Dendritic cell treated with granulocyte-macrophage colony-stimulating factor and Interleukin-4, amounts not matched to agents 40 ng/mL and 50 ng/mL, for 4 days (primary cell): ENCODE data around the gene ZSCAN10.
A peak's percentile ranks its signal among the peaks of the same experiment; 100 is the strongest.
"Not testable (repeated sequence)": the region's sequence is repeated elsewhere in the genome, so short reads cannot be mapped to it uniquely, and the experiment has no call there.

Source experiments
- H3K27ac Mint-ChIP-seq: one replicate; pipeline ENCODE4 v1.8.0; 2022; ENCODE audit warnings: mild to moderate bottlenecking, mixed read lengths
- H3K27me3 Mint-ChIP-seq: one replicate; pipeline ENCODE4 v1.8.0; 2022; ENCODE audit warnings: mild to moderate bottlenecking, mixed read lengths
- H3K36me3 Mint-ChIP-seq: one replicate; pipeline ENCODE4 v1.8.0; 2022; ENCODE audit warnings: low read depth, mixed read lengths
- H3K4me1 Mint-ChIP-seq: one replicate; pipeline ENCODE4 v1.8.0; 2022; ENCODE audit warnings: low read depth, mixed read lengths
- H3K4me3 Mint-ChIP-seq: one replicate; pipeline ENCODE4 v1.8.0; 2022; ENCODE audit warnings: mild to moderate bottlenecking, moderate library complexity, mixed read lengths
- H3K9me3 Mint-ChIP-seq: one replicate; pipeline ENCODE4 v1.8.0; 2022; ENCODE audit warnings: mixed read lengths
- intact Hi-C: fragments of 100-400 bp; cut with micrococcal nuclease; formaldehyde crosslinking; loops from one replicate; pipeline ENCODE4 v1.15.0; 2022

ZSCAN10 gene

DNA sequence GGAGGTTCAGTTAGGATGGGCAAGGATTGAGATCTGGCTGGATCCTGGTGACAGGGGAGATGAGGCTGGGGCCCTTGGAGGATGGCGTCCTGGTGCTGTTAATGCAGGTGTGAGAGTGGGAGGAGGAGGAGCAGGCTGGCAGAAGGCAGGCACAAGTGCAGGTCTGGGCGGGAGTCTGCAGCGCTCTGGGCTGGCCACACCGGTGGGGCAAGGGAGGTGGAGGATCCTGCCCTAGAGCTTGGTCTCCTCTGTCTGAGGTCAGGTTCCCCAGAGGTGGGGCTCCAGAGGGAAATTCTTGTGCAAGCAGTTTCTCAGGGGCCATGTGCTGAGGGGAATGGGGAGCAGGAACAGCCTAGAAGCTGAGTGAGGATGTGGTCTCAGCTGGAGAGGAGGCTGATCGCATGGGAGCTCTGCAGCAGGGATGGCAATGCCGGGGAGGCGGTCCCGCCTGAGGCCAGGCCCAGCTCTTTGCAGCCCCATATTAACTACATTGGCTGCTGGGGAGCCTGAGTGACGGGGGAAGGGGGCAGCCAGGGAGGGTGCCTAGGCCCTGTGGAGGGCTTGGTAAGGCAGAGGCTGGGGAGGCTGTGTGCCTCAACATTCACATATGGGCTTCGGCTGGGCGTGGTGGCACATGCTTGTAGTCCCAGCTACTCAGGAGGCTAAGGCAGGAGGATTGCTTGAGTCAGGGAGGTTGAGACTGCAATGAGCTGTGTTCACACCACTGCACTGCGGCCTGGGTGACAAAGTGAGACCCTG lies 46.3 kb downstream of the ZSCAN10 start:
- H3K9me3 Mint-ChIP-seq, intact Hi-C loops: not testable (repeated sequence)
- peaks cover 80% of the 10 kb centered on the region for H3K36me3 Mint-ChIP-seq
- H3K4me3 Mint-ChIP-seq = peak overlapping the region; percentile 4
- H3K4me1 Mint-ChIP-seq = peaks cover 91% of the 10 kb centered on the region
- H3K27me3 Mint-ChIP-seq = peaks cover 14% of the 10 kb centered on the region
- H3K27ac Mint-ChIP-seq = peak overlapping the region; percentile 36

DNA sequence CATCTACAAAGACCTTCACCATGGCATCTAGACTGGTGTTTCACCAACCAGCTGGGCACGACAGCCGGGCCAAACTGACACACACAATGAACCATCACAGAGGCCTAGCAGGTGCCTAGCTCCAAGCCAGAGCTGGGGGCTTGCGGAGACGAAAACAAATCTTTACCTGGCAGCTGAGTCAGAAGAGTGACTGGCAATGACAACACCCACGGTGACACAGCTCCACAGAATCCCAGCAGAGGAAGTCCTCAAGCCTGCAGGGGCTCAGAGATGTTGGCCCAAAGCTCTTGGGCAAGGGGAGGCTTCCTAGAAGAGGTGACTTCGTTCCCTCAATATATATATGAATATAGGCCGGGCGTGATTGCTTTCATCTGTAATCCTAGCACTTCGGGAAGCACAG lies 47.6 kb downstream of the ZSCAN10 start:
- H3K4me1 Mint-ChIP-seq = peaks cover 89% of the 10 kb centered on the region
- H3K27ac Mint-ChIP-seq = no peak overlapping the region
- peaks cover 75% of the 10 kb centered on the region for H3K36me3 Mint-ChIP-seq
- intact Hi-C loops = no loop called here
- H3K27me3 Mint-ChIP-seq = peaks cover 18% of the 10 kb centered on the region
- H3K9me3 Mint-ChIP-seq = no peaks in the 10 kb centered on the region
- H3K4me3 Mint-ChIP-seq = no peak overlapping the region

DNA sequence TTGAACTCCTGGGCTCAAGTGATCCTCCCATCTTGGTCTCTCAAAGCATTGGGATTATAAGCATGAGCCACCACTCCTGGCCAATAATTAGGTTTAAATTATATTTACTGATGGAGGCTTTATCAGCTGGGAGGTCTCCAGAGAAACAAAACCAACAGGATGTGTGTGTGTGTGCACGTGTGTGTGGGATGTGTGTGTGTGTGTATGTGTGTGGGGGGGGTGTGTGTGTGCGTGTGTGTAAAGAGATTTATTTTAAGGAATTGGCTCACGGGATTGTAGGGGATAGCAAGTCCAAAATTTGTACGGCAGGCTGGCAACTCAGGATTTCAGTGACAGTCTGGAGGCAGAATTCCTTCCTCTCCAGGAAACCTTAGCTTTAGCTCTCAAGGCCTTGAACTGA lies 48.1 kb downstream of the ZSCAN10 start:
- H3K4me3 Mint-ChIP-seq = no peak overlapping the region
- no peak overlapping the region for H3K27ac Mint-ChIP-seq
- intact Hi-C loops = no loop called here
- no peaks in the 10 kb centered on the region for H3K9me3 Mint-ChIP-seq
- H3K36me3 Mint-ChIP-seq = peaks cover 75% of the 10 kb centered on the region
- peaks cover 18% of the 10 kb centered on the region for H3K27me3 Mint-ChIP-seq
- H3K4me1 Mint-ChIP-seq = peaks cover 85% of the 10 kb centered on the region

DNA sequence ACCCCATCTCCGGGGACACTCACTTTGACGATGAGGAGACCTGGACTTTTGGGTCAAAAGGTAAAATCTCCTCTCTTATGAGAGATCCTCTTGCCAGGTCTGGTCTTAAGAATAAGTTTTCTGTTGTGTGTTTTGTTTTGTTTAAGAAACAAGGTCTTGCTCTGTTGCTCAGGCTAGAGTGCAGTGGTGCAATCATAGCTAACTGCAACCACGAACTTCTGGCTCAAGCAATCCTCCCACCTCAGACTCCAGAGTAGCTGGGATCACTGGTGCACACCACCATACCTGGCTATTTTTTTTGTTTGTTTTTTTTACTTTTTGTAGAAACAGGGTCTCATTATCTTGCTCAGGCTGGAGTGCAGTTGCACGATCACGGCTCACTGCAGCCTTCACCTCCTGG lies 48.6 kb downstream of the ZSCAN10 start:
- Mint-ChIP-seq H3K27ac (no peak overlapping the region), H3K27me3 (peaks cover 18% of the 10 kb centered on the region), H3K9me3 (no peaks in the 10 kb centered on the region), H3K4me1 (peaks cover 79% of the 10 kb centered on the region), H3K36me3 (peaks cover 70% of the 10 kb centered on the region), H3K4me3 (no peak overlapping the region)
- intact Hi-C loops = no loop called here

DNA sequence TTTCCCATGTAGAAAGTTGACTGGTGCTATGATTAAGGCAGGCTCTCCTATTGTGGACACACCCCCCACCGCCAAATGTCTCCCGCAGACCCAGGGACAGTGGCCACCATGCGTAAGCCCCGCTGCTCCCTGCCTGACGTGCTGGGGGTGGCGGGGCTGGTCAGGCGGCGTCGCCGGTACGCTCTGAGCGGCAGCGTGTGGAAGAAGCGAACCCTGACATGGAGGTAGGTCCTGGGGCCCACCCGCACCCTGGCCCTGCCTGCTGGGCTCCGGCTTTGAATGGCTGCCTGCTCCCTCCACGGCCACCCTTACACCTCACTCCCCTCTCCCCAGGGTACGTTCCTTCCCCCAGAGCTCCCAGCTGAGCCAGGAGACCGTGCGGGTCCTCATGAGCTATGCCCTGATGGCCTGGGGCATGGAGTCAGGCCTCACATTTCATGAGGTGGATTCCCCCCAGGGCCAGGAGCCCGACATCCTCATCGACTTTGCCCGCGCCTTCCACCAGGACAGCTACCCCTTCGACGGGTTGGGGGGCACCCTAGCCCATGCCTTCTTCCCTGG lies 49.1 kb downstream of the ZSCAN10 start:
- peaks cover 21% of the 10 kb centered on the region for H3K27me3 Mint-ChIP-seq
- H3K9me3 Mint-ChIP-seq = no peaks in the 10 kb centered on the region
- H3K36me3 Mint-ChIP-seq = peaks cover 67% of the 10 kb centered on the region
- H3K27ac Mint-ChIP-seq = no peak overlapping the region
- intact Hi-C loops = no loop called here
- peaks cover 79% of the 10 kb centered on the region for H3K4me1 Mint-ChIP-seq
- no peak overlapping the region for H3K4me3 Mint-ChIP-seq

DNA sequence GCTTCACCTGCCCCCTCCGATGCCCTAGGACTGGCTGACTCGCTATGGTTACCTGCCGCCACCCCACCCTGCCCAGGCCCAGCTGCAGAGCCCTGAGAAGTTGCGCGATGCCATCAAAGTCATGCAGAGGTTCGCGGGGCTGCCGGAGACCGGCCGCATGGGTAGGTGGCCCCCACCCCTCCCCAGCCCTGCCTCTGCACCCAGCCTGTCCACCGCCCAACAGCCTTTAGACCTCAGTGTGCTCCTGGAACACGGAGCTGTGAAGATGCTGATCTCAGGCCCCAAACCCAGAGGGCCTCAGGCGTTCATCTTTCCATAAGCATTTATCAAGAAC lies 51.7 kb downstream of the ZSCAN10 start:
- Mint-ChIP-seq H3K9me3 (no peaks in the 10 kb centered on the region), H3K4me3 (peak overlapping the region; percentile 89), H3K36me3 (peaks cover 47% of the 10 kb centered on the region), H3K4me1 (peaks cover 83% of the 10 kb centered on the region), H3K27ac (peak overlapping the region; percentile 86), H3K27me3 (peaks cover 35% of the 10 kb centered on the region)
- intact Hi-C loops = no loop called here

DNA sequence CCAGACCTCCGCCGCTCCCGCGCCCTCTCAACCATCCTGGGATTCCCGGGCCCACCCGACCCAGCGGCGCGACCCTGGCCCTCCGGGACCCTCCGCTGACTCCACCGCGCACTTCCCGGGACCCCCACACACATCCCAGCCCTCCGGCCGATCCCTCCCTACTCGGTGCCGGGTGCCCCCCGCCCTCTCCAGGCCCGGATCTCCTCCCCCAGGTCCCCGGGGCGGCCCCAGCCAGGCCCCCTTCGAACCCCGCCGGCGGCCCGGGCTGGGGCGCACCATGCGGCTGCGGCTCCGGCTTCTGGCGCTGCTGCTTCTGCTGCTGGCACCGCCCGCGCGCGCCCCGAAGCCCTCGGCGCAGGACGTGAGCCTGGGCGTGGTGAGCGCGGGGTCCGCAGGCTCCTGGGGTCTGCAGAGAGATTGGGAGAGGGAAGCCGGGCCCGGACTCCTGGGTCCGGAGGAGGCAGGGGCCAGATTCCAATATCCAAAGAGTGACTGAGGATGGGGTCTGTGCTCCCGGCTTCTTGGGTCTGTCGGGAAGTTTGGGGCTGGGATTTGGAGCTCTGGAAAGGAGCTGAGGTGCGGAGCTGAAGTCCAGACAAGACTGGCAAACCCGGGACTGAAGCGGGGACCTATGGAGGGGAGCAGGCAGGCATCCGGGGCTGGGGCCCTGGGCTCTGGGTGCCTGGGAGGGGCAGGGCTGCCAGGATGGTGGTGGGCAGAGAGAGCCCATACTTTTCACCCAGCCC lies 52.3 kb downstream of the ZSCAN10 start:
- H3K4me1 Mint-ChIP-seq = peaks cover 80% of the 10 kb centered on the region
- H3K27ac Mint-ChIP-seq = peak overlapping the region; percentile 86
- peaks cover 43% of the 10 kb centered on the region for H3K36me3 Mint-ChIP-seq
- H3K27me3 Mint-ChIP-seq = peaks cover 32% of the 10 kb centered on the region
- intact Hi-C loops = no loop called here
- no peaks in the 10 kb centered on the region for H3K9me3 Mint-ChIP-seq
- peak overlapping the region; percentile 89 for H3K4me3 Mint-ChIP-seq

DNA sequence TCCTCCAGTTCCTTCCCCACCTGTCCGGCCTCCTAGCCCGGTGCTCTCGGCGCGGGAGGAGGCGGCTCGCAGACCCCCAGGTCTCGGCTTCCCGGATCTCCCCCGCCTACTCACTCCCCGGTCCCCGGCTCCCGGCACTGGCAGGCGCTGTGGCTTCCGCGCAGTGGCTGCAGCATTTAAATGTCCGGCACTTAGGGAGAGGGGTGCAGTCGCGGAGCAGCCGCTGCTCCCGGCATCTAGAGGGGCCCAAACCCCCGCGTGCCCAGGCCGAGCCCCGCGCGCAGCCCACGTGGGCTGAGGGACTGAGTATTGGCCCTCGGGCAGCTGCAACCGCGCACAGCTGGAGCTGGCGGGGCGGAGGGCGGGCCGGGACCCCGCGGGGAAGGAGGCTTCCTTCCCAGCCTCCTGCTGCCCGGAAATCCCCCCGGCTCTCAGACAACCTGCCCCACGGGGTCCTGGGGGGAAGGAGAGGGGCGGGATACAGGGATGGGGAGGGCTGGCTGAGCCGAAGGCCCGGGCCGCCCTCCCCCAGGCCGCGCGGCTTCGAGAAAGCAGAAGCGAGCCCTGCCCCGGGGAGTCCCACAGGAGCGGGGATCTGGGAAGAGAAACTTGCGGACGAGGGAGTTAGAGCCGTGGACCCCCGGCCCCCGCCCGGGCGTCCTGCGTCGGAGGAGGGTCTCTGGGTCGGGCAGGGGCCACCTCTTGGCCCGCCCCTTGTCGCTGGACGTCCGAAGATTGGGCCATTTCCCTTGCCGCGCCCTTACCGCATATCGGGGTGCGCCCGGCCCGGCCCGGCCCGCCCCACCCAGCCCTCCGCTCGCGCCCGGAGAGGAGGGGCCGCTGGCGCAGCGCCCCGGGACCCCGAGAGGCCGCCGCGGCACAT lies 53.1 kb downstream of the ZSCAN10 start, which contains the start of gene MMP25:
Gene MMP25, plus strand, starts transcription at position 804 of the 883 bp plus-strand sequence. CDS start 357 bp downstream, outside the sequence.
- Mint-ChIP-seq H3K36me3 (peaks cover 36% of the 10 kb centered on the region), H3K27ac (peak within 1 kb of the TSS; percentile 86), H3K27me3 (peaks cover 33% of the 10 kb centered on the region), H3K4me3 (peak within 1 kb of the TSS; percentile 89), H3K9me3 (no peaks in the 10 kb centered on the region), H3K4me1 (peaks cover 72% of the 10 kb centered on the region)
- intact Hi-C loops = no loop called here

DNA sequence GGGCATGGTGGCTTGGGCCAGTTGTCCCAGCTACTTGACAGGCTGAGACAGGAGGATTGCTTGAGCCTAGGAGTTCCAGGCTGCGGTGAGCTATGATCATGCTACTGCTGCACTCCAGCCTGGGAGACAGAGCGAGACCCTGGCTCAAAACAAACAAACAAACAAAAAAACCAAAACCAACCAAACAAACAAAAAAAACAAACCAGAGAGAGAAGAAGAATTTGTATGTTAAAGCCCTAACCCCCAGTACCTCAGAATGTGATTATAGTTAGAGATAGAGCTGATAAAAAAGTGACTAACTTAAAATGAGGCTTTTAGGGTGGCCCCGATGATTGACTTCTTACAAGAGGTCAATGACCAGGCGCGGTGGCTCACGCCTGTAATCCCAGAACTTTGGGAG lies 54.4 kb downstream of the ZSCAN10 start:
- Mint-ChIP-seq H3K27me3 (peaks cover 40% of the 10 kb centered on the region), H3K4me3 (peak overlapping the region; percentile 89), H3K4me1 (peaks cover 59% of the 10 kb centered on the region), H3K9me3 (no peaks in the 10 kb centered on the region), H3K27ac (peak overlapping the region; percentile 86), H3K36me3 (peaks cover 23% of the 10 kb centered on the region)
- intact Hi-C loops = no loop called here

DNA sequence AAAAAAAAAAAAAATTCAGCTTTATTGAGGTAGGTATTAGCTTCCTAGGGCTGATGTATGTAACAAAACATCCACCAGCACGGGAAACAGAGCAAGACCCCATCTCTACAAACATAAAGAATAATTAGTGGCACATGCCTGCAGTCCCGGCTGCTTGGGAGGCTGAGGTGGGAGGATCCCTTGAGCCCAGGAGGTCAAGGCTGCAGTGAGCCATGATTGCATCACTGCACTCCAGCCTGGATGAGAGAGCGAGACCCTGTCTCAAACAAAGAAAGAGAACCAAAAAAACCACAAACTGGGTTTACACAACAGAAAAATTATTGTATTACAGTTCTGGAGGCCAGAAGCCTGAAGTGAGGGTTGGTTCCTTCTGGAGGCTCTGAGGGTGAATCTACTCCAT lies 56.7 kb downstream of the ZSCAN10 start:
- Mint-ChIP-seq H3K4me1 (peaks cover 47% of the 10 kb centered on the region), H3K36me3 (peaks cover 8% of the 10 kb centered on the region), H3K27me3 (peaks cover 59% of the 10 kb centered on the region), H3K4me3 (no peak overlapping the region), H3K27ac (no peak overlapping the region), H3K9me3 (no peaks in the 10 kb centered on the region)
- intact Hi-C loops = no loop called here

DNA sequence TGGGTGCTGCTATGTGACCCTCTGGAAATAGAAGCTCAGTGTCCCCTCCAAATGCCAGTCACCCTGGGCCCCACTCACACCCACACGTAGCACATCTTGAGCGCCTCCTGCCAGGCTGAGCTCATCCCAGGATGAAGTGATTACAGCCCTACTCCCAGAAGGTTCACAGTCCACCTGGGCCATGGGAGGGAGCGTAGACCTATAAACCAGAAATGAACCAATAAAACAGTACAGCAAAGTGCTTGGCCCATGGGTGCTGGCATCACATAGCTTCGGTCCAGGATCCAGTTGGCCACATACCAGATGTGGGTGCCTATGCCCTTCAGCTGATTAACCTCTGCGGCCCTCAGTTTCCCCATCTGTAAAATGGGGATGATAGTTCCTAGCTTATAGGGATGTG lies 60.2 kb downstream of the ZSCAN10 start:
- intact Hi-C loops = no loop called here
- Mint-ChIP-seq H3K27me3 (peaks cover 75% of the 10 kb centered on the region), H3K4me3 (no peak overlapping the region), H3K4me1 (peaks cover 47% of the 10 kb centered on the region), H3K36me3 (no peaks in the 10 kb centered on the region), H3K9me3 (no peaks in the 10 kb centered on the region), H3K27ac (no peak overlapping the region)
